K562 (cell line): Measurements from ENCODE around the gene TINAG. TPM values are rescaled to one million over a fixed set of nuclear protein-coding genes. Genes with fewer than 3 reads are reported as not detected.

Experiments used
- ATAC-seq: fragments of 200-7000 bp; cut with Tn5 transposase; 3 replicates; pipeline ENCODE4 v1.9.1; 2020; ENCODE audit warnings: moderate library complexity
- BruUV-seq: library from RNA; stranded (reverse); fragments of 400-500 nt; replicated peaks from 2 replicates; lab custom pipeline; 2021; lab: Mats Ljungman, UMichigan
- CTCF ChIA-PET: fragments of 300-600 bp; formaldehyde crosslinking; extraction: SDS; loops from one replicate; lab custom pipeline; 2021; ENCODE audit warnings: low intra/inter-chr PET ratio; lab: Yijun Ruan, JAX
- POLR2A ChIA-PET: fragments of 300-600, 350-650 bp; sonication (Branson Sonifier 250); formaldehyde crosslinking; extraction: SDS; loops from one replicate; lab custom pipeline; 2021; ENCODE audit warnings: antibody characterized with exemption, inconsistent platforms; lab: Yijun Ruan, JAX
- DNase-seq, 4 experiments: peaks; one replicate each; pipeline versions ENCODE4 v3.0.0 to v3.0.0-alpha.2; 2011 to 2018; ENCODE audit warnings: low spot score in 3 of 4, mixed read lengths in 3 of 4; ENCODE audit errors: extremely low read depth in 1 of 4
- FAIRE-seq: peaks from 2 replicates; lab custom pipeline; 2011; peaks lifted over from hg19 to GRCh38; lab: Jason Lieb, UNC
- H2AFZ ChIP-seq: 2 replicates; pipeline ENCODE4 v1.6.0; 2011; ENCODE audit warnings: low read depth, low read length, control low read depth, inconsistent platforms
- H3K27ac ChIP-seq: fragments of 200-600 bp; 3 replicates; pipeline ENCODE4 v1.8.0; 2011; ENCODE audit warnings: low read depth, mild to moderate bottlenecking, control low read depth, inconsistent platforms, low read length, moderate library complexity, mixed read lengths; ENCODE audit errors: extremely low read depth
- H3K27me3 ChIP-seq, 2 experiments: fragments of 300-600 bp in 1 of 2; 2 replicates in 1 of 2; 3 replicates in 1 of 2; pipeline versions ENCODE4 v1.6.0 to v1.8.0; 2011; ENCODE audit warnings: inconsistent platforms in 2 of 2, low read length in 2 of 2, mild to moderate bottlenecking in 1 of 2, mixed read lengths in 1 of 2, moderate library complexity in 1 of 2; ENCODE audit not compliant: control insufficient read depth in 2 of 2, insufficient read depth in 2 of 2
- H3K36me3 ChIP-seq: fragments of 300-600 bp; 3 replicates; pipeline ENCODE4 v1.8.0; 2011; ENCODE audit warnings: mild to moderate bottlenecking, low read length, inconsistent platforms; ENCODE audit not compliant: control insufficient read depth, insufficient read depth
- H3K4me1 ChIP-seq, 2 experiments: fragments of 200-600 bp in 1 of 2; replicated peaks in 1 of 2; 2 replicates in 1 of 2; 3 replicates in 1 of 2; pipeline versions ENCODE4 v1.5.1 to v1.8.0; 2011; ENCODE audit warnings: inconsistent platforms in 2 of 2, low read length in 2 of 2, mild to moderate bottlenecking in 1 of 2, mixed read lengths in 1 of 2, moderate library complexity in 1 of 2; ENCODE audit not compliant: control insufficient read depth in 2 of 2, insufficient read depth in 2 of 2
- H3K4me2 ChIP-seq: 2 replicates; pipeline ENCODE4 v1.6.1; 2011; ENCODE audit warnings: low read length, control low read depth, inconsistent platforms, mixed read lengths; ENCODE audit not compliant: insufficient read depth
- H3K4me3 ChIP-seq: fragments of 200-600 bp; sonication (generic), shearing (Covaris generic); 2 replicates; pipeline ENCODE4 v1.5.1; 2016; ENCODE audit warnings: control low read depth, inconsistent platforms
- H3K79me2 ChIP-seq: fragments of 200-600 bp; 3 replicates; pipeline ENCODE4 v1.8.0; 2011; ENCODE audit warnings: low read length, inconsistent platforms; ENCODE audit not compliant: control insufficient read depth, insufficient read depth
- H3K9ac ChIP-seq, 2 experiments: 2 replicates each; pipeline versions ENCODE4 v1.6.0 to v1.6.1; 2011; ENCODE audit warnings: low read depth in 2 of 2, low read length in 2 of 2, control low read depth in 1 of 2, inconsistent platforms in 1 of 2, mild to moderate bottlenecking in 1 of 2, mixed read lengths in 1 of 2; ENCODE audit not compliant: insufficient read depth in 1 of 2
- H3K9me1 ChIP-seq: one replicate; pipeline ENCODE4 v1.6.0; 2011; ENCODE audit warnings: inconsistent platforms, mild to moderate bottlenecking, low read length, moderate library complexity; ENCODE audit not compliant: control insufficient read depth, insufficient read depth
- H3K9me3 ChIP-seq: replicated peaks from 2 replicates; pipeline ENCODE4 v1.5.1; 2011; ENCODE audit warnings: low read depth, low read length, inconsistent platforms; ENCODE audit not compliant: control insufficient read depth, insufficient read depth
- H4K20me1 ChIP-seq: replicated peaks from 2 replicates; pipeline ENCODE4 v1.6.1; 2011; ENCODE audit warnings: low read length, inconsistent platforms, mixed read lengths; ENCODE audit not compliant: control insufficient read depth, insufficient read depth
- CBX3 ChIP-seq, 2 experiments: IDR thresholded peaks; 1 replicate in 1 of 2; 2 replicates in 1 of 2; pipeline ENCODE4 v1.6.1; 2012; ENCODE audit warnings: inconsistent platforms in 2 of 2, low read length in 2 of 2, borderline replicate concordance in 1 of 2, control low read depth in 1 of 2
- MCM3 ChIP-seq: fragments of 450-650 bp; IDR thresholded peaks from 2 replicates; pipeline ENCODE4 v1.6.1; 2016
- MEF2D ChIP-seq: conservative IDR thresholded peaks from 2 replicates; pipeline ENCODE4 v1.6.1; 2016; ENCODE audit warnings: low read depth, missing genetic modification characterization, missing compliant biosample characterization
- SRSF3 ChIP-seq: fragments of 200-400 bp; formaldehyde crosslinking; IDR thresholded peaks from 2 replicates; pipeline ENCODE4 v1.6.1; 2016; ENCODE audit warnings: mild to moderate bottlenecking, low read length, moderate library complexity; ENCODE audit not compliant: insufficient read depth
- TAF9B ChIP-seq: fragments of 450-650 bp; IDR thresholded peaks from 2 replicates; pipeline ENCODE4 v1.6.1; 2018; ENCODE audit warnings: mild to moderate bottlenecking; ENCODE audit not compliant: partially characterized antibody
- ZNF197 ChIP-seq: fragments of 200-800 bp; sonication (Bioruptor generic); IDR thresholded peaks from 2 replicates; pipeline ENCODE4 v1.6.1; 2016; ENCODE audit warnings: low read depth, missing genetic modification characterization, missing compliant biosample characterization
- ZNF408 ChIP-seq: fragments of 250-450 bp; sonication (Bioruptor Pico); IDR thresholded peaks from 2 replicates; pipeline ENCODE4 v1.4.0; 2020; ENCODE audit warnings: low read depth, mild to moderate bottlenecking, moderate library complexity
- WGBS: fragments of 100-300 bp; shearing (Covaris generic); methylation state at CpG from one replicate; pipeline ENCODE4 v1.1.6; 2016; ENCODE audit warnings: low coverage, mixed read lengths; ENCODE audit not compliant: insufficient coverage; ENCODE audit errors: missing lambda C conversion rate; 5-methylcytosine and 5-hydroxymethylcytosine counted together
- in situ Hi-C: fragments of 300-500 bp; cut with MboI; formaldehyde crosslinking; loops from 4 replicates; pipeline ENCODE4 v1.15.0; 2018; ENCODE audit warnings: inconsistent platforms, mixed read lengths
- intact Hi-C: fragments of 100-400 bp; cut with micrococcal nuclease; formaldehyde crosslinking; loops from 2 replicates; pipeline ENCODE4 v1.14.2; 2022
- polyA plus RNA-seq, 8 experiments: library from polyadenylated mRNA; depleted of rRNA in 4 of 8; stranded (reverse) in 5 of 8; unstranded in 3 of 8; fragments of >200 nt; fragmentation: Nextera tagmentation in 2 of 8; fragmentation: Illumina TruSeq in 1 of 8; extraction: Ambion mirVana in 2 of 8; extraction: Trizol in 1 of 8; gene quantifications; 2 replicates each; pipeline versions ENCODE4 v1.2.1 to v1.2.3, GENCODE V29; 2011 to 2014; ENCODE audit warnings: inconsistent platforms in 1 of 8, missing spikeins in 1 of 8
- total RNA-seq, 7 experiments: library from RNA; depleted of rRNA in 6 of 7; stranded (reverse); fragments of >200 nt in 6 of 7; fragmentation: Illumina TruSeq in 2 of 7; extraction: Trizol in 2 of 7; gene quantifications; 2 replicates each; pipeline versions ENCODE4 v1.2.1 to v1.2.3, GENCODE V29; 2011 to 2021; ENCODE audit warnings: low replicate concordance in 1 of 7
- TF ChIP-seq, protein P1 (sequence below): IDR thresholded peaks from 3 replicates; pipeline ENCODE4 v1.6.1; 2011; ENCODE audit warnings: borderline replicate concordance, mild to moderate bottlenecking, moderate library complexity; ENCODE audit not compliant: insufficient read length; ENCODE audit errors: extremely low read depth
- TF ChIP-seq, protein P2 (sequence below): fragments of 450-650 bp; IDR thresholded peaks from 2 replicates; pipeline ENCODE4 v1.6.1; 2014; ENCODE audit warnings: low read depth, mild to moderate bottlenecking, moderate library complexity, borderline replicate concordance
- TF ChIP-seq, protein P3 (sequence below): fragments of 450-650 bp; IDR thresholded peaks from 2 replicates; pipeline ENCODE4 v1.6.1; 2016; ENCODE audit warnings: mild to moderate bottlenecking

The TINAG gene
- total and polyA plus RNA-seq, 9 of the 15 experiments (the other 6 are each of a cell fraction or from before 2014, with no cell fraction given) = not detected

DNA sequence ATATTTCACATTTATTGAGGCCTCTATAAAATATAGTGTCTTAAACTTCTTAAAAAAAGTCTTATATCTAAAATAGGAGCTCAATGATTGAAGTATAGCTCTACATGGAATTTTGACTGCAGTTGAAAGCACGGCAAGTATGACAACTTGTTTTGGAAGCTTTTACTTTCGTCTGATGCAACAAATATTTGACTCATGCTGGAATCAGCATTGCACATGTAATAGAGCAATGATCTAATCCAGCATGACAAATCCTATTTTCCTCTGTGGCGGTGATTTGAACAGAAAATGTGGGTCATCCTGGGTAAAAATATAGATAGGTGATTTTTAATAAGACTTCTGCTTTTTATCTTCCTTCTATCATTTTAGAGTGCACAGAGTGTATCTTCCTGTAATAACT, 111.6 kb downstream of the TINAG start:
- WGBS = 0% methylated on average over 3 of the region's 3 CpGs
- TF ChIP-seq MEF2D (tag) = no peak
- no peak for TF ChIP-seq SRSF3
- TF ChIP-seq CBX3 (IDR thresholded peaks at IDR 0.05; ENCODE audit: borderline replicate concordance in 1 of 2, low read length in 2 of 2) = no peak
- TF ChIP-seq, protein P1, sequence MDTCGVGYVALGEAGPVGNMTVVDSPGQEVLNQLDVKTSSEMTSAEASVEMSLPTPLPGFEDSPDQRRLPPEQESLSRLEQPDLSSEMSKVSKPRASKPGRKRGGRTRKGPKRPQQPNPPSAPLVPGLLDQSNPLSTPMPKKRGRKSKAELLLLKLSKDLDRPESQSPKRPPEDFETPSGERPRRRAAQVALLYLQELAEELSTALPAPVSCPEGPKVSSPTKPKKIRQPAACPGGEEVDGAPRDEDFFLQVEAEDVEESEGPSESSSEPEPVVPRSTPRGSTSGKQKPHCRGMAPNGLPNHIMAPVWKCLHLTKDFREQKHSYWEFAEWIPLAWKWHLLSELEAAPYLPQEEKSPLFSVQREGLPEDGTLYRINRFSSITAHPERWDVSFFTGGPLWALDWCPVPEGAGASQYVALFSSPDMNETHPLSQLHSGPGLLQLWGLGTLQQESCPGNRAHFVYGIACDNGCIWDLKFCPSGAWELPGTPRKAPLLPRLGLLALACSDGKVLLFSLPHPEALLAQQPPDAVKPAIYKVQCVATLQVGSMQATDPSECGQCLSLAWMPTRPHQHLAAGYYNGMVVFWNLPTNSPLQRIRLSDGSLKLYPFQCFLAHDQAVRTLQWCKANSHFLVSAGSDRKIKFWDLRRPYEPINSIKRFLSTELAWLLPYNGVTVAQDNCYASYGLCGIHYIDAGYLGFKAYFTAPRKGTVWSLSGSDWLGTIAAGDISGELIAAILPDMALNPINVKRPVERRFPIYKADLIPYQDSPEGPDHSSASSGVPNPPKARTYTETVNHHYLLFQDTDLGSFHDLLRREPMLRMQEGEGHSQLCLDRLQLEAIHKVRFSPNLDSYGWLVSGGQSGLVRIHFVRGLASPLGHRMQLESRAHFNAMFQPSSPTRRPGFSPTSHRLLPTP = no peak
- no peak for TF ChIP-seq ZNF408
- TF ChIP-seq ZNF197 (CRISPR knock-in tag) = no peak
- no peak for TF ChIP-seq TAF9B
- TF ChIP-seq, protein P2, sequence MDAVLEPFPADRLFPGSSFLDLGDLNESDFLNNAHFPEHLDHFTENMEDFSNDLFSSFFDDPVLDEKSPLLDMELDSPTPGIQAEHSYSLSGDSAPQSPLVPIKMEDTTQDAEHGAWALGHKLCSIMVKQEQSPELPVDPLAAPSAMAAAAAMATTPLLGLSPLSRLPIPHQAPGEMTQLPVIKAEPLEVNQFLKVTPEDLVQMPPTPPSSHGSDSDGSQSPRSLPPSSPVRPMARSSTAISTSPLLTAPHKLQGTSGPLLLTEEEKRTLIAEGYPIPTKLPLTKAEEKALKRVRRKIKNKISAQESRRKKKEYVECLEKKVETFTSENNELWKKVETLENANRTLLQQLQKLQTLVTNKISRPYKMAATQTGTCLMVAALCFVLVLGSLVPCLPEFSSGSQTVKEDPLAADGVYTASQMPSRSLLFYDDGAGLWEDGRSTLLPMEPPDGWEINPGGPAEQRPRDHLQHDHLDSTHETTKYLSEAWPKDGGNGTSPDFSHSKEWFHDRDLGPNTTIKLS = no peak
- no peak for TF ChIP-seq MCM3
- TF ChIP-seq, protein P3, sequence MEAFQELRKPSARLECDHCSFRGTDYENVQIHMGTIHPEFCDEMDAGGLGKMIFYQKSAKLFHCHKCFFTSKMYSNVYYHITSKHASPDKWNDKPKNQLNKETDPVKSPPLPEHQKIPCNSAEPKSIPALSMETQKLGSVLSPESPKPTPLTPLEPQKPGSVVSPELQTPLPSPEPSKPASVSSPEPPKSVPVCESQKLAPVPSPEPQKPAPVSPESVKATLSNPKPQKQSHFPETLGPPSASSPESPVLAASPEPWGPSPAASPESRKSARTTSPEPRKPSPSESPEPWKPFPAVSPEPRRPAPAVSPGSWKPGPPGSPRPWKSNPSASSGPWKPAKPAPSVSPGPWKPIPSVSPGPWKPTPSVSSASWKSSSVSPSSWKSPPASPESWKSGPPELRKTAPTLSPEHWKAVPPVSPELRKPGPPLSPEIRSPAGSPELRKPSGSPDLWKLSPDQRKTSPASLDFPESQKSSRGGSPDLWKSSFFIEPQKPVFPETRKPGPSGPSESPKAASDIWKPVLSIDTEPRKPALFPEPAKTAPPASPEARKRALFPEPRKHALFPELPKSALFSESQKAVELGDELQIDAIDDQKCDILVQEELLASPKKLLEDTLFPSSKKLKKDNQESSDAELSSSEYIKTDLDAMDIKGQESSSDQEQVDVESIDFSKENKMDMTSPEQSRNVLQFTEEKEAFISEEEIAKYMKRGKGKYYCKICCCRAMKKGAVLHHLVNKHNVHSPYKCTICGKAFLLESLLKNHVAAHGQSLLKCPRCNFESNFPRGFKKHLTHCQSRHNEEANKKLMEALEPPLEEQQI = no peak
- Histone ChIP-seq H3K9ac (no peak overlapping the region), H3K9me1 (no peaks in the 10 kb centered on the region), H3K4me2 (no peak overlapping the region), H3K79me2 (no peaks in the 10 kb centered on the region), H3K4me3 (no peak overlapping the region), H3K27ac (no peak overlapping the region), H3K4me1 (no peaks in the 10 kb centered on the region), H4K20me1 (no peaks in the 10 kb centered on the region), H2AFZ (no peak overlapping the region), H3K9me3 (no peaks in the 10 kb centered on the region; the same call in 1 of the 2 replicates), H3K27me3 (no peaks in the 10 kb centered on the region), H3K36me3 (no peaks in the 10 kb centered on the region)
- no TSS peak for BruUV-seq
- FAIRE-seq (no peak), DNase-seq (no peak), ATAC-seq (no peak)
- intact Hi-C loops (no loop called here), in situ Hi-C loops (no loop called here)
- ChIA-PET CTCF (no interaction called here), POLR2A (no interaction called here)
